COR-L47 (cell line): ENCODE data around the gene PIGL.
"Not testable (repeated sequence)": the region's sequence is repeated elsewhere in the genome, so short reads cannot be mapped to it uniquely, and the experiment has no call there.

Experiments
- DNase-seq: peaks from one replicate; lab custom pipeline; 2025; lab: John Stamatoyannopoulos, UW

The PIGL gene

DNA sequence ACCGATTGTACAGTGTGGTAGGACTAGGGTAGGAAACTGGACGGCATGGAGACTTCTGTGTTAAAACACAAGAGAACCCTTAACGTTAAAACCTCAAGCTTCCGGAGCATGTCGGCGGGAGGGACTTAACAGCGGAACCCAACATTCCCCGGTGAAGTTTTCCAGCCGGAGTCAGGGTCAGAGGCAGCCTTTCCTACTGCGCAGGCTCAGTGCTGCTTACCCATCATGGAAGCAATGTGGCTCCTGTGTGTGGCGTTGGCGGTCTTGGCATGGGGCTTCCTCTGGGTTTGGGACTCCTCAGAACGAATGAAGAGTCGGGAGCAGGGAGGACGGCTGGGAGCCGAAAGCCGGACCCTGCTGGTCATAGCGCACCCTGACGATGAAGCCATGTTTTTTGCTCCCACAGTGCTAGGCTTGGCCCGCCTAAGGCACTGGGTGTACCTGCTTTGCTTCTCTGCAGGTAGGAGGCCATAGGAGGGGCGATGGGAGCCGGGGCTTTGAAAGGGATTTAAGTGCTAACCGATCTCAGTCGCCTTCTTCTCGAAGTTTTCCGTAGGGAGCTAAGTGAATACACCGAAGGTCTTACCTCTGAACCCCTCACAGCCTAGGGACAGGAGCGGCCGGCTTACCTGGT lies at the start of gene PIGL:
TSS of gene PIGL (plus strand) at position 209 of the 634 bp plus-strand sequence. CDS start at position 226, 17 bp downstream.
- peak; percentile 57 for DNase-seq

GRCh38 chr17:16171613-16172012 lies 45.4 kb upstream of the PIGL start:
- DNase-seq = no peak

DNA sequence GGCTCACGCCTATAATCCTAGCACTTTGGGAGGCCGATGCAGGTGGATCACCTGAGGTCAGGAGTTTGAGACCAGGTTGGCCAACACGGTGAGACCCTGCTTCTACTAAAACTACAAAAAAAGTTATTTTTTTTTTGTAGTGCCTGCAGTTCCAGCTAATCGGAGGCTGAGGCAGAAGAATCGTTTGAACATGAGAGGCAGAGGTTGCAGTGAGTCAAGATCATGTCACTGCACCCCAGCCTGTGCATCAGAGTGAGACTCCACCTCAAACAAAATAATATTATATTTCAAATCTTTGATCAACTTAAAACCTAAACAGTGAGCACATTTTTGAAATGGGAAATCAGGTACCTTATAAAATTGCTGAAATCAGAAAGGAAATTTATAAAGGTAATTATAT lies 38.2 kb upstream of the PIGL start:
- no peak for DNase-seq

- no peak for DNase-seq
Observed at GRCh38 chr17:16181581-16181980, 35.4 kb upstream of the PIGL start.

- DNase-seq = no peak
Observed at GRCh38 chr17:16187642-16188041, 29.4 kb upstream of the PIGL start.

GRCh38 chr17:16189791-16190348 lies 27.1 kb upstream of the PIGL start:
- DNase-seq = no peak

DNA sequence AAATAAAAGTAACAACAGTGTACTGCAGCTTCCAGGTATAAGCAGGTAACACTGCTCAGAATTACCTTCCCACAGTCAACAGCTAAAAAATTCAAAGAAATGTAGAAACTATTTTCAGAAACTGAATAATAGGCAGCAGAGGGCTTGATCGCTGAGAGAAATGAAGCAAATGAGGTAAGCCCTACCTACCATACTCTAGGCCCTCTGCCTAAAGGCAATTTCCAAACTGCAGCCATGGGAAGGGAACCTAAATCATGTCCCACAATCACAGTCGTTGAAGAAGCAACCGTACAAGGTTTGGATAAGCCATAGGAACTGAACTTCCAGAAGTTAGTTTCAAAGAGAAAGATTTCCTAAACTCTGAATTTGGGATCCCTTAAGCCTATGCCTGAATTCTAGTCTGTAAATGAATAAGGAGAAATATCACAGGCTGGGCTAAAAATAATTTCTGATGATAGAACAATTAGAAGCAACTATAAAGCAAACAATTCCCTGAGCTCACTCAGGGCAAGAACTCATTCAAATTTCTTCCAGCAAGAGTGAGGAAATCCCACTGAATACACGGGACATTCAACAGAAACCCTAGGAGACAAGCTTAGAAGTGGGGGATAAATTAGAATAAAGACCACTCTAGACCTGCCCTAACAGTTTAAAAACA lies 26.2 kb upstream of the PIGL start:
- no peak for DNase-seq

GRCh38 chr17:16191604-16192003 lies 25.4 kb upstream of the PIGL start:
- no peak for DNase-seq

- DNase-seq = not testable (repeated sequence)
Observed at GRCh38 chr17:16194307-16194835, 22.6 kb upstream of the PIGL start.

- no peak for DNase-seq
Observed at GRCh38 chr17:16197276-16197675, 19.7 kb upstream of the PIGL start.

DNA sequence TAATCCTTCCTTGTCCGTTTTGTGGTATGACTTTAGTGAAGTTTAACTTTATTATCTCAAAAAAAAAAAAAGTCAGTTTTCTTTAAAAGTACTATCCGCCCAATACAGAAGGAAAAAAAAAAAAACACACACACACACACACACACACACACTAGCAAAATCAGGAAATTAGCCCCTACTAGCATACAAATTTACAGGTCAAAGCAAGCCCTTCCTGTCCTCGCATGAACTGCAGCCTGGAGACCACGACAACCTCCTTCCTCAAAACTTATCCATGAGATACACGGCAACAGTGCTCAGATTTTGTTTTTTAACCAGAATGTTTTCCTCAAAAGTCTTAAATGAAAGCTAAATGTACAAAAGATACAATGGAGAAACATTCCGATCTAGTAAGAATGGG lies 17.9 kb upstream of the PIGL start:
- DNase-seq = no peak

GRCh38 chr17:16201693-16202131 lies 15.3 kb upstream of the PIGL start:
- not testable (repeated sequence) for DNase-seq

GRCh38 chr17:16202554-16203500 lies 14.2 kb upstream of the PIGL start:
- not testable (repeated sequence) for DNase-seq

GRCh38 chr17:16204763-16205162 lies 12.2 kb upstream of the PIGL start:
- DNase-seq = not testable (repeated sequence)

DNA sequence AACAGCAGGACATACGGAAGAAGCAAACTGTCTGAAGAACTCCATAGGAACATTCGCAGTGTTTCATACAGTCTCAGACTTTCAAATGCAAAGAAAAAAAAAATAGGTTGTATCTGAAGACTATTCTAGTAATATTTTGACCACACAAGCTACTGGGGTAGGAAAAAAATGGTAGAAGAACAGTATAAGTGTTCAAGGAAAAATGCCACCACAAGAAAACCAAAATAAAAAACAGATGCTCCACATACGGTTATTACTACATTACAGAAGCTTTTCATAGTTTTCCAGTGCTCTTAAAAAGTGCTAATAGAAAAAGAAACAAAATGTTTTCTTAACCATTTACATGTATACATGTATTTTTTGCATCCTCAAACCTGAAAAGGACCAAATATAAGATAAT lies 5.4 kb upstream of the PIGL start:
- no peak for DNase-seq

GRCh38 chr17:16212793-16213192 lies 4.2 kb upstream of the PIGL start:
- no peak for DNase-seq

- no peak for DNase-seq
Observed at GRCh38 chr17:16214190-16215001, 2.6 kb upstream of the PIGL start.

- no peak for DNase-seq
Observed at GRCh38 chr17:16215002-16215272, 2.1 kb upstream of the PIGL start.

GRCh38 chr17:16215273-16215964 lies 1.6 kb upstream of the PIGL start, which contains the start of gene NCOR1:
NCOR1 (minus strand) TSS chr17:16215534; CDS start chr17:16194569, 20,965 bp downstream.
- DNase-seq = peak; percentile 81

DNA sequence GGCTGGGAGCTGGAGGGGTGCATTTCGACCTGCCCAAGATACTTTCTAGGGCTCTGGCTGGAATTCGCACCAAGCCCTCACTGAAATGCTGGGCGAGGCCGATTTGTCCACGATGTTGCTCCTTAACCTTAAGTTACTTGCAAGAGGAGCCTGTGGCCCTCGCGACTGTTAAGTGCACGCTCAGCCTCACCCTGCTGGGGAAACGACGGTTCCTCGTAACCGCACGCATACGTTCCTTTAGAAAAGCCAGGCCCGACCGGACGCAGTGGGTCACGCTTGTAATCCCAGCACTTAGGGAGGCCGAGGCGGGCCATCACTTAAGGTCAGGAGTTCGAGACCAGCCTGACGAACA lies 1.1 kb upstream of the PIGL start:
- DNase-seq = no peak
